ENCODE results near the gene AHNAK2.

- TF ChIP-seq CTCF (IDR thresholded peaks at IDR 0.05; ENCODE audit: poor library complexity) (peak; percentile 35), EZH2 (IDR thresholded peaks at IDR 0.05; ENCODE audit: borderline replicate concordance) (no peak)
These were observed 37.5 kb downstream of the AHNAK2 start for GRCh38 chr14:104940526-104941150.

All from hepatocyte (in vitro differentiated cells).